T47D (cell line): Measurements from ENCODE around the gene ZC3H12C.
A peak's percentile ranks its signal among the peaks of the same experiment; 100 is the strongest.
"Not testable (repeated sequence)": the region's sequence is repeated elsewhere in the genome, so short reads cannot be mapped to it uniquely, and the experiment has no call there.

Experiments
- DNase-seq, 2 experiments: peaks; one replicate each; pipeline versions ENCODE4 v3.0.0 to v3.0.0-alpha.2; 2011 to 2012; ENCODE audit warnings: low read depth in 1 of 2, low spot score in 1 of 2
- JUND ChIP-seq: IDR thresholded peaks from 2 replicates; pipeline ENCODE4 v1.6.1; 2012; ENCODE audit warnings: low read depth
- in situ Hi-C: cut with HindIII; loops from 2 replicates; pipeline ENCODE4 v1.10.0; 2016; ENCODE audit warnings: low sequenced_read_pairs, low pct_unique_long_range_greater_than_20kb

The ZC3H12C gene

GRCh38 chr11:110186456-110186855 lies 93.3 kb downstream of the ZC3H12C start:
- in situ Hi-C loops, result no loop called here
- TF ChIP-seq JUND, result no peak

GRCh38 chr11:110186867-110187266 lies 93.7 kb downstream of the ZC3H12C start:
- TF ChIP-seq JUND, result no peak
- in situ Hi-C loops, result no loop called here
- DNase-seq, result no peak

More at GRCh38 chr11:110186456-110186855, 93.3 kb downstream of the ZC3H12C start:
- no peak for DNase-seq

- in situ Hi-C loops, result no loop called here
- no peak for TF ChIP-seq JUND
- DNase-seq, result peak in 1 of 2 experiments; percentile 18
Observed at GRCh38 chr11:110187731-110188130, 94.5 kb downstream of the ZC3H12C start.

- DNase-seq, result no peak
- no peak for TF ChIP-seq JUND
- in situ Hi-C loops, result no loop called here
Observed at GRCh38 chr11:110190885-110191284, 97.7 kb downstream of the ZC3H12C start.

- in situ Hi-C loops, DNase-seq: not testable (repeated sequence)
Observed at GRCh38 chr11:110192604-110193282, 99.6 kb downstream of the ZC3H12C start.

- DNase-seq, in situ Hi-C loops: not testable (repeated sequence)
Observed at GRCh38 chr11:110194211-110194766, 101.1 kb downstream of the ZC3H12C start.

GRCh38 chr11:110196241-110196754 lies 103.1 kb downstream of the ZC3H12C start:
- DNase-seq, result peak in 1 of 2 experiments; percentile 39
- no peak for TF ChIP-seq JUND
- in situ Hi-C loops, result no loop called here

GRCh38 chr11:110196884-110197420 lies 103.8 kb downstream of the ZC3H12C start:
- in situ Hi-C loops, result no loop called here
- DNase-seq, result no peak
- TF ChIP-seq JUND, result no peak

- in situ Hi-C loops, result no loop called here
- no peak for TF ChIP-seq JUND
Observed at GRCh38 chr11:110198031-110198729, 105.0 kb downstream of the ZC3H12C start.

GRCh38 chr11:110199184-110199981 lies 106.2 kb downstream of the ZC3H12C start:
- in situ Hi-C loops, result no loop called here
- DNase-seq, result no peak
- no peak for TF ChIP-seq JUND

More at GRCh38 chr11:110198031-110198729, 105.0 kb downstream of the ZC3H12C start:
- DNase-seq, result no peak

- no peak for DNase-seq
- in situ Hi-C loops, result no loop called here
- TF ChIP-seq JUND, result no peak
Observed at GRCh38 chr11:110200241-110200640, 107.0 kb downstream of the ZC3H12C start.

- no peak for DNase-seq
- in situ Hi-C loops, result no loop called here
- TF ChIP-seq JUND, result no peak
Observed at GRCh38 chr11:110200836-110201235, 107.6 kb downstream of the ZC3H12C start.

GRCh38 chr11:110207123-110207522 lies 113.9 kb downstream of the ZC3H12C start:
- in situ Hi-C loops, result no loop called here
- TF ChIP-seq JUND, result no peak
- DNase-seq, result no peak

GRCh38 chr11:110208678-110209312 lies 115.6 kb downstream of the ZC3H12C start:
- in situ Hi-C loops, result not testable (repeated sequence)
- peak in 1 of 2 experiments; percentile 59 for DNase-seq

GRCh38 chr11:110209313-110209694 lies 116.1 kb downstream of the ZC3H12C start:
- in situ Hi-C loops, DNase-seq: not testable (repeated sequence)
